Right cardiac atrium (tissue), 5 donors: Measurements from ENCODE around the gene SHISA9. TPM values are rescaled to one million over a fixed set of nuclear protein-coding genes. Genes with fewer than 3 reads are reported as not detected.

Experiments
- ATAC-seq, 2 donors: fragments of 200-7000 bp; cut with Tn5 transposase; one replicate each; pipeline versions ENCODE4 v1.8.0 to v1.9.1; 2020; ENCODE audit warnings: moderate library complexity in 2 of 2, mild to moderate bottlenecking in 1 of 2
- DNase-seq, 3 donors: peaks; one replicate each; pipeline ENCODE4 v3.0.0-alpha.2; 2020
- H3K27ac ChIP-seq: one replicate; pipeline ENCODE4 v1.5.1; 2013; ENCODE audit warnings: mild to moderate bottlenecking, low read length, control low read depth, moderate library complexity
- H3K27me3 ChIP-seq: one replicate; pipeline ENCODE4 v1.6.1; 2013; ENCODE audit not compliant: control insufficient read depth, insufficient read depth
- H3K4me1 ChIP-seq: one replicate; pipeline ENCODE4 v1.6.1; 2013; ENCODE audit warnings: low read length; ENCODE audit not compliant: control insufficient read depth, insufficient read depth
- H3K4me3 ChIP-seq: one replicate; pipeline ENCODE4 v1.5.1; 2013; ENCODE audit warnings: low read length, control low read depth
- H3K9me3 ChIP-seq: one replicate; pipeline ENCODE4 v1.6.1; 2013; ENCODE audit warnings: low read length; ENCODE audit not compliant: control insufficient read depth
- WGBS: extraction: QIAGEN DNeasy Blood & Tissue Kit; methylation state at CpG from one replicate; pipeline ENCODE4 v1.1.7; 2013; 5-methylcytosine and 5-hydroxymethylcytosine counted together
- intact Hi-C, 4 donors: fragments of 100-400 bp; cut with DNase I; formaldehyde crosslinking; loops; one replicate each; pipeline versions ENCODE4 v1.11.0 to v1.14.0; 2022 to 2023
- polyA plus RNA-seq: library from polyadenylated mRNA; stranded (reverse); fragments of 200-250 nt; gene quantifications from one replicate; pipeline ENCODE4 v1.2.3, GENCODE V29; 2013
- total RNA-seq, 4 donors: library from RNA; stranded (reverse); fragmentation: NEBNext Ultra II Directional; extraction: Animal tissue kit (Norgen Biotek cat#: 25700); gene quantifications; one replicate each; pipeline ENCODE4 v1.2.1, GENCODE V29; 2021
- donor health status: healthy with polysubstance abuse.
- donor health status: DM: no; HTN: yes; CAD: no.
- donor health status: DM: no; HTN: no; CAD: no.
- donor health status: DM: no; HTN: yes; CAD: no; lungs with severe emphysema.
- donor health status: DM: yes; HTN: yes; CAD: no.

Gene SHISA9
- total and polyA plus RNA-seq, 5 donors = 0.28 to 1.8 (median 0.47) TPM

- intact Hi-C loops = no loop called here
- no peaks in the 10 kb centered on the region for H3K4me1 ChIP-seq
- H3K4me3 ChIP-seq = no peak overlapping the region
- no peak overlapping the region for H3K27ac ChIP-seq
- no peak for ATAC-seq
- WGBS = 68% methylated on average over 3 of the region's 3 CpGs
- no peaks in the 10 kb centered on the region for H3K27me3 ChIP-seq
- DNase-seq = no peak
- no peaks in the 10 kb centered on the region for H3K9me3 ChIP-seq
Observed at GRCh38 chr16:13101828-13102227, 200.4 kb downstream of the SHISA9 start.

GRCh38 chr16:13102401-13102800 lies 201.0 kb downstream of the SHISA9 start:
- DNase-seq (no peak), ATAC-seq (no peak)
- Histone ChIP-seq H3K9me3 (no peaks in the 10 kb centered on the region), H3K27me3 (no peaks in the 10 kb centered on the region), H3K4me3 (no peak overlapping the region), H3K27ac (no peak overlapping the region), H3K4me1 (no peaks in the 10 kb centered on the region)
- intact Hi-C loops = no loop called here
- WGBS = 66% methylated on average over 5 of the region's 5 CpGs

- H3K27me3 ChIP-seq = no peaks in the 10 kb centered on the region
- no peak overlapping the region for H3K4me3 ChIP-seq
- 87% methylated on average over 6 of the region's 6 CpGs for WGBS
- H3K27ac ChIP-seq = no peak overlapping the region
- no peaks in the 10 kb centered on the region for H3K9me3 ChIP-seq
- H3K4me1 ChIP-seq = no peaks in the 10 kb centered on the region
- no peak for DNase-seq
- no peak for ATAC-seq
- intact Hi-C loops = no loop called here
Observed at GRCh38 chr16:13103831-13104530, 202.6 kb downstream of the SHISA9 start.

GRCh38 chr16:13104772-13105171 lies 203.4 kb downstream of the SHISA9 start:
- 76% methylated on average over 5 of the region's 5 CpGs for WGBS
- H3K4me1 ChIP-seq = no peaks in the 10 kb centered on the region
- no peak for ATAC-seq
- H3K4me3 ChIP-seq = no peak overlapping the region
- H3K27me3 ChIP-seq = no peaks in the 10 kb centered on the region
- intact Hi-C loops = no loop called here
- no peak overlapping the region for H3K27ac ChIP-seq
- H3K9me3 ChIP-seq = no peaks in the 10 kb centered on the region
- DNase-seq = no peak

DNA sequence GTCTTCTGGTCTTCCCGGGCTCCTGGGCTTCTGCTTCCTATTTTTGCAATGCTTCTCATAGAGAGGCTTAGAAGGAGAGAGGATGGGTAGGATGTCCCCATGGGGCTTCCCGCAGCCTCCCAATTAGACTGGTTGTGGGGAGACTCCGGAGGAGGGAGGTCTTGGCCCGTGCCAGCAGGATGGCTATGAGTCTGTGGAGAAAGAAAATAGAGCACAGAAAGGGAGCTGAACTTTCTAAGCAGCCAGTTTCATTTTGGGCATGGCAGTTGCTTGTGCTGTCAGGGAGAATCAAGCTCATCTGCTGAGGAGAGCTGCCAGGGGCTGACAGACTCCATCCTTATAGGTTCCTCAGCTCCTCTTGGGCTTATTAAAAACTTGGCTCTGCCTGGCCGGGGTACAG lies 204.0 kb downstream of the SHISA9 start:
- Histone ChIP-seq H3K27ac (no peak overlapping the region), H3K4me3 (no peak overlapping the region), H3K27me3 (no peaks in the 10 kb centered on the region), H3K9me3 (no peaks in the 10 kb centered on the region), H3K4me1 (no peaks in the 10 kb centered on the region)
- ATAC-seq (no peak), DNase-seq (no peak)
- intact Hi-C loops = no loop called here
- WGBS = 80% methylated on average over 5 of the region's 5 CpGs

DNA sequence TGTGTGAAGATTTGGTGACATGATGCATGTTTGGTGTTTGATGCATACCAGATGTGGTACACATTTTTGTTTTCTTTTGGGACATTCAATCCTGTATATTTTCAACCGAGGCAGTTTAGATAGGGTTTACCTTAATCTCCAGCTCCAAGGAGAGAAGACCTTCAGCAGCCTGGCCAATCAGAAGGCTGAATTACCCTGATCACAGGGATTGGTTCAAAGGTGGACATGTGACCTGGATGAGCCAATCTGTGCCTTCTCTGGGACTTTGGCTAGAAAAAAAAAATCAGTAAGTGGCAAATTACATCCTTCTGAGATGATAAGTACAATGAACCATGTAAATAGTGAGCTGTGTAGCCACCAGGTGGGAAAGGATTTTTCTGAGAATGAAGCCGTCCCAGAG lies 205.1 kb downstream of the SHISA9 start:
- ATAC-seq = no peak
- no peaks in the 10 kb centered on the region for H3K4me1 ChIP-seq
- no peak for DNase-seq
- H3K4me3 ChIP-seq = no peak overlapping the region
- no peak overlapping the region for H3K27ac ChIP-seq
- no peaks in the 10 kb centered on the region for H3K9me3 ChIP-seq
- 88% methylated on average over 2 of the region's 2 CpGs for WGBS
- intact Hi-C loops = no loop called here
- no peaks in the 10 kb centered on the region for H3K27me3 ChIP-seq

- no peak overlapping the region for H3K27ac ChIP-seq
- no peak for DNase-seq
- ATAC-seq = no peak
- no peaks in the 10 kb centered on the region for H3K27me3 ChIP-seq
- no peaks in the 10 kb centered on the region for H3K4me1 ChIP-seq
- no peak overlapping the region for H3K4me3 ChIP-seq
- intact Hi-C loops = no loop called here
- no peaks in the 10 kb centered on the region for H3K9me3 ChIP-seq
- WGBS = 70% methylated on average over 5 of the region's 5 CpGs
Observed at GRCh38 chr16:13108126-13108525, 206.7 kb downstream of the SHISA9 start.

GRCh38 chr16:13109171-13109570 lies 207.8 kb downstream of the SHISA9 start:
- Histone ChIP-seq H3K4me3 (no peak overlapping the region), H3K9me3 (no peaks in the 10 kb centered on the region), H3K27ac (no peak overlapping the region), H3K4me1 (no peaks in the 10 kb centered on the region), H3K27me3 (no peaks in the 10 kb centered on the region)
- WGBS = 78% methylated on average over 1 of the region's 1 CpG
- no peak for DNase-seq
- no peak for ATAC-seq
- intact Hi-C loops = no loop called here

- Histone ChIP-seq H3K4me1 (no peaks in the 10 kb centered on the region), H3K27me3 (no peaks in the 10 kb centered on the region), H3K9me3 (no peaks in the 10 kb centered on the region), H3K27ac (no peak overlapping the region), H3K4me3 (no peak overlapping the region)
- ATAC-seq (peak in 1 of 2 donors; percentile 28), DNase-seq (no peak)
- WGBS = 36% methylated on average over 7 of the region's 7 CpGs
- intact Hi-C loops = no loop called here
Observed at GRCh38 chr16:13110124-13110796, 208.9 kb downstream of the SHISA9 start.

DNA sequence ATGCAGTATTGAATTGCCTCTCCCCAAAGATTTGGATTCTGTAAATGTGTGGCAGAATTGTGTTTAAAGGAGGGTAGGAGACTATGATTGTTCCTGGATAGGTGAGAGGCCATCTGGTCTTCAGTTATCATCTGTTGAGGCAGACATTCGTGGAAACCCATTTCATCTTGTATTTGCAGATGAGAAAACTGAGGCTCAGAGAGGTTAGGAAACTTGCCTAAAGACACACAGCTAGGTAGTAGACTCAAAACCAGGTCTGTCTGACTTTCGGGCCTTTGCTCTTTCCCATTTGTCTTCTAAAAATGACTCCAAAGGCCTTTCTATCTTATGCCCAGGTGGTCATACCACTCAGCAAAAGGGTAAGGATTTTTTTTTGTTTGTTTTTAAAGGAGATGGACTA lies 210.3 kb downstream of the SHISA9 start:
- Histone ChIP-seq H3K27ac (no peak overlapping the region), H3K9me3 (no peaks in the 10 kb centered on the region), H3K4me1 (no peaks in the 10 kb centered on the region), H3K4me3 (no peak overlapping the region), H3K27me3 (no peaks in the 10 kb centered on the region)
- WGBS = 57% methylated on average over 2 of the region's 2 CpGs
- intact Hi-C loops = no loop called here
- DNase-seq (no peak), ATAC-seq (no peak)

- no peaks in the 10 kb centered on the region for H3K4me1 ChIP-seq
- no peaks in the 10 kb centered on the region for H3K9me3 ChIP-seq
- ATAC-seq (no peak), DNase-seq (no peak)
- H3K27ac ChIP-seq = no peak overlapping the region
- WGBS = 81% methylated on average over 3 of the region's 3 CpGs
- H3K27me3 ChIP-seq = no peaks in the 10 kb centered on the region
- intact Hi-C loops = no loop called here
- H3K4me3 ChIP-seq = no peak overlapping the region
Observed at GRCh38 chr16:13113741-13114140, 212.3 kb downstream of the SHISA9 start.
